ENCODE results near the gene ARHGAP40.

ARHGAP40 gene

GRCh38 chr20:38569747-38570525 lies 31.7 kb upstream of the ARHGAP40 start:
- Histone ChIP-seq H3K27me3 (ENCODE audit: insufficient read depth, low read length) (no peaks in the 10 kb centered on the region), H3K36me3 (ENCODE audit: insufficient read depth, low read length) (peaks cover 3% of the 10 kb centered on the region), H3K79me2 (ENCODE audit: control insufficient read depth, insufficient read depth, low read length, unreplicated experiment) (no peaks in the 10 kb centered on the region)

GRCh38 chr20:38573413-38573812 lies 28.2 kb upstream of the ARHGAP40 start:
- no peaks in the 10 kb centered on the region for H3K4me1 ChIP-seq (ENCODE audit: control insufficient read depth, insufficient read depth, low read length, unreplicated experiment)
- H3K79me2 ChIP-seq (ENCODE audit: control insufficient read depth, insufficient read depth, low read length, unreplicated experiment): no peaks in the 10 kb centered on the region
- H3K4me3 ChIP-seq (ENCODE audit: low read depth, low read length): no peak overlapping the region
- H2AFZ ChIP-seq (ENCODE audit: low read length, unreplicated experiment): no peak overlapping the region
- no peaks in the 10 kb centered on the region for H3K27me3 ChIP-seq (ENCODE audit: insufficient read depth, low read length)
- H3K36me3 ChIP-seq (ENCODE audit: insufficient read depth, low read length): peaks cover 10% of the 10 kb centered on the region
- H3K27ac ChIP-seq (ENCODE audit: low read depth, low read length): no peak overlapping the region

More at GRCh38 chr20:38569747-38570525, 31.7 kb upstream of the ARHGAP40 start:
- Histone ChIP-seq H3K27ac (ENCODE audit: low read depth, low read length) (no peak overlapping the region), H3K4me3 (ENCODE audit: low read depth, low read length) (no peak overlapping the region), H3K4me1 (ENCODE audit: control insufficient read depth, insufficient read depth, low read length, unreplicated experiment) (no peaks in the 10 kb centered on the region), H2AFZ (ENCODE audit: low read length, unreplicated experiment) (no peak overlapping the region)

- H3K27ac ChIP-seq (ENCODE audit: low read depth, low read length): no peak overlapping the region
- H3K4me3 ChIP-seq (ENCODE audit: low read depth, low read length): no peak overlapping the region
- no peaks in the 10 kb centered on the region for H3K4me1 ChIP-seq (ENCODE audit: control insufficient read depth, insufficient read depth, low read length, unreplicated experiment)
- H3K27me3 ChIP-seq (ENCODE audit: insufficient read depth, low read length): peaks cover 13% of the 10 kb centered on the region
- no peak overlapping the region for H2AFZ ChIP-seq (ENCODE audit: low read length, unreplicated experiment)
- H3K36me3 ChIP-seq (ENCODE audit: insufficient read depth, low read length): peaks cover 6% of the 10 kb centered on the region
- H3K79me2 ChIP-seq (ENCODE audit: control insufficient read depth, insufficient read depth, low read length, unreplicated experiment): no peaks in the 10 kb centered on the region
Observed at GRCh38 chr20:38579219-38579910, 22.2 kb upstream of the ARHGAP40 start.

- Histone ChIP-seq H3K4me3 (ENCODE audit: low read depth, low read length) (no peak overlapping the region), H3K27me3 (ENCODE audit: insufficient read depth, low read length) (peaks cover 14% of the 10 kb centered on the region), H2AFZ (ENCODE audit: low read length, unreplicated experiment) (no peak overlapping the region), H3K27ac (ENCODE audit: low read depth, low read length) (no peak overlapping the region), H3K36me3 (ENCODE audit: insufficient read depth, low read length) (peaks cover 6% of the 10 kb centered on the region; the same call in 1 of the 2 replicates), H3K79me2 (ENCODE audit: control insufficient read depth, insufficient read depth, low read length, unreplicated experiment) (no peaks in the 10 kb centered on the region), H3K4me1 (ENCODE audit: control insufficient read depth, insufficient read depth, low read length, unreplicated experiment) (no peaks in the 10 kb centered on the region)
Observed at GRCh38 chr20:38579921-38580320, 21.7 kb upstream of the ARHGAP40 start.

- H3K79me2 ChIP-seq (ENCODE audit: control insufficient read depth, insufficient read depth, low read length, unreplicated experiment): no peaks in the 10 kb centered on the region
- 0 out of 2 replicates have a peak, but pooled peaks cover 6% of the 10 kb centered on the region for H3K36me3 ChIP-seq (ENCODE audit: insufficient read depth, low read length)
- peaks cover 14% of the 10 kb centered on the region for H3K27me3 ChIP-seq (ENCODE audit: insufficient read depth, low read length)
- no peak within 1 kb of the TSS for H3K4me3 ChIP-seq (ENCODE audit: low read depth, low read length)
- H3K4me1 ChIP-seq (ENCODE audit: control insufficient read depth, insufficient read depth, low read length, unreplicated experiment): no peaks in the 10 kb centered on the region
- no peak within 1 kb of the TSS for H3K27ac ChIP-seq (ENCODE audit: low read depth, low read length)
- H2AFZ ChIP-seq (ENCODE audit: low read length, unreplicated experiment): no peak within 1 kb of the TSS
Observed at GRCh38 chr20:38581013-38581412, 20.6 kb upstream of the ARHGAP40 start, which contains the start of gene ADIG. ADIG (plus strand) TSS chr20:38581197; CDS start chr20:38581251, 54 bp downstream.

GRCh38 chr20:38581830-38582358 lies 19.7 kb upstream of the ARHGAP40 start:
- Histone ChIP-seq H3K4me3 (ENCODE audit: low read depth, low read length) (no peak overlapping the region), H3K36me3 (ENCODE audit: insufficient read depth, low read length) (no peaks in the 10 kb centered on the region), H3K79me2 (ENCODE audit: control insufficient read depth, insufficient read depth, low read length, unreplicated experiment) (no peaks in the 10 kb centered on the region), H3K4me1 (ENCODE audit: control insufficient read depth, insufficient read depth, low read length, unreplicated experiment) (no peaks in the 10 kb centered on the region), H2AFZ (ENCODE audit: low read length, unreplicated experiment) (no peak overlapping the region), H3K27ac (ENCODE audit: low read depth, low read length) (no peak overlapping the region), H3K27me3 (ENCODE audit: insufficient read depth, low read length) (peaks cover 14% of the 10 kb centered on the region)

- H3K4me1 ChIP-seq (ENCODE audit: control insufficient read depth, insufficient read depth, low read length, unreplicated experiment): no peaks in the 10 kb centered on the region
- H3K27ac ChIP-seq (ENCODE audit: low read depth, low read length): no peak overlapping the region
Observed at GRCh38 chr20:38583306-38583705, 18.3 kb upstream of the ARHGAP40 start.

GRCh38 chr20:38584099-38584763 lies 17.4 kb upstream of the ARHGAP40 start:
- Histone ChIP-seq H3K4me1 (ENCODE audit: control insufficient read depth, insufficient read depth, low read length, unreplicated experiment) (no peaks in the 10 kb centered on the region), H3K27ac (ENCODE audit: low read depth, low read length) (no peak overlapping the region), H3K4me3 (ENCODE audit: low read depth, low read length) (no peak overlapping the region), H3K27me3 (ENCODE audit: insufficient read depth, low read length) (peaks cover 14% of the 10 kb centered on the region), H2AFZ (ENCODE audit: low read length, unreplicated experiment) (no peak overlapping the region), H3K36me3 (ENCODE audit: insufficient read depth, low read length) (no peaks in the 10 kb centered on the region), H3K79me2 (ENCODE audit: control insufficient read depth, insufficient read depth, low read length, unreplicated experiment) (no peaks in the 10 kb centered on the region)

More at GRCh38 chr20:38583306-38583705, 18.3 kb upstream of the ARHGAP40 start:
- Histone ChIP-seq H2AFZ (ENCODE audit: low read length, unreplicated experiment) (no peak overlapping the region), H3K4me3 (ENCODE audit: low read depth, low read length) (no peak overlapping the region), H3K79me2 (ENCODE audit: control insufficient read depth, insufficient read depth, low read length, unreplicated experiment) (no peaks in the 10 kb centered on the region), H3K36me3 (ENCODE audit: insufficient read depth, low read length) (no peaks in the 10 kb centered on the region), H3K27me3 (ENCODE audit: insufficient read depth, low read length) (peaks cover 14% of the 10 kb centered on the region)

- peaks cover 14% of the 10 kb centered on the region for H3K27me3 ChIP-seq (ENCODE audit: insufficient read depth, low read length)
- no peaks in the 10 kb centered on the region for H3K4me1 ChIP-seq (ENCODE audit: control insufficient read depth, insufficient read depth, low read length, unreplicated experiment)
- no peaks in the 10 kb centered on the region for H3K36me3 ChIP-seq (ENCODE audit: insufficient read depth, low read length)
- no peak overlapping the region for H3K27ac ChIP-seq (ENCODE audit: low read depth, low read length)
- H2AFZ ChIP-seq (ENCODE audit: low read length, unreplicated experiment): no peak overlapping the region
- H3K4me3 ChIP-seq (ENCODE audit: low read depth, low read length): no peak overlapping the region
- no peaks in the 10 kb centered on the region for H3K79me2 ChIP-seq (ENCODE audit: control insufficient read depth, insufficient read depth, low read length, unreplicated experiment)
Observed at GRCh38 chr20:38585404-38586180, 16.0 kb upstream of the ARHGAP40 start.

- H3K27me3 ChIP-seq (ENCODE audit: insufficient read depth, low read length): peaks cover 14% of the 10 kb centered on the region
- no peaks in the 10 kb centered on the region for H3K36me3 ChIP-seq (ENCODE audit: insufficient read depth, low read length)
- H3K27ac ChIP-seq (ENCODE audit: low read depth, low read length): no peak overlapping the region
- no peaks in the 10 kb centered on the region for H3K79me2 ChIP-seq (ENCODE audit: control insufficient read depth, insufficient read depth, low read length, unreplicated experiment)
- no peak overlapping the region for H2AFZ ChIP-seq (ENCODE audit: low read length, unreplicated experiment)
- H3K4me3 ChIP-seq (ENCODE audit: low read depth, low read length): no peak overlapping the region
- H3K4me1 ChIP-seq (ENCODE audit: control insufficient read depth, insufficient read depth, low read length, unreplicated experiment): no peaks in the 10 kb centered on the region
Observed at GRCh38 chr20:38586181-38586525, 15.5 kb upstream of the ARHGAP40 start.
